WTC11 (cell line): ENCODE data around the gene ACSS2. TPM values are rescaled to one million over a fixed set of nuclear protein-coding genes. Genes with fewer than 3 reads are reported as not detected.

Experiments used
- ATAC-seq: fragments of 200-7000 bp; cut with Tn5 transposase; 2 replicates; pipeline ENCODE4 v1.10.0; 2021; ENCODE audit warnings: mild to moderate bottlenecking, moderate library complexity
- CTCF ChIA-PET: fragments of 300-600 bp; sonication (Branson Sonifier 250); formaldehyde crosslinking; loops from one replicate; lab custom pipeline; 2021; ENCODE audit warnings: antibody characterized with exemption; lab: Charles Lee
- POLR2A ChIA-PET: fragments of 350-600 bp; sonication (Branson Sonifier 250); formaldehyde crosslinking; loops from one replicate; lab custom pipeline; 2021; ENCODE audit warnings: antibody characterized with exemption; lab: Charles Lee
- DNase-seq: peaks from one replicate; pipeline ENCODE4 v3.0.0; 2021; ENCODE audit warnings: low spot score
- H3K27ac Mint-ChIP-seq: 2 replicates; pipeline ENCODE4 v1.8.0; 2021; ENCODE audit warnings: mixed read lengths
- H3K27me3 Mint-ChIP-seq: 2 replicates; pipeline ENCODE4 v1.8.0; 2021; ENCODE audit warnings: low read depth, mild to moderate bottlenecking, moderate library complexity, mixed read lengths
- H3K36me3 Mint-ChIP-seq: 2 replicates; pipeline ENCODE4 v1.8.0; 2021; ENCODE audit warnings: mixed read lengths
- H3K4me1 Mint-ChIP-seq: 2 replicates; pipeline ENCODE4 v1.8.0; 2022; ENCODE audit warnings: mixed read lengths
- H3K4me3 Mint-ChIP-seq: 2 replicates; pipeline ENCODE4 v1.8.0; 2021; ENCODE audit warnings: mild to moderate bottlenecking, moderate library complexity, mixed read lengths
- H3K9me3 Mint-ChIP-seq: 2 replicates; pipeline ENCODE4 v1.8.0; 2021; ENCODE audit warnings: mixed read lengths
- ELF4 ChIP-seq: sonication (generic); formaldehyde crosslinking; IDR thresholded peaks from 2 replicates; pipeline ENCODE4 v1.8.1; 2022; ENCODE audit warnings: low read depth, mild to moderate bottlenecking, moderate library complexity, missing genetic modification reagents
- FOXK1 ChIP-seq: sonication (generic); formaldehyde crosslinking; IDR thresholded peaks from 2 replicates; pipeline ENCODE4 v1.8.0; 2022; ENCODE audit warnings: mild to moderate bottlenecking, moderate library complexity, missing genetic modification reagents
- FOXP1 ChIP-seq: sonication (generic); formaldehyde crosslinking; IDR thresholded peaks from 2 replicates; pipeline ENCODE4 v1.8.0; 2022; ENCODE audit warnings: missing genetic modification reagents, mild to moderate bottlenecking, moderate library complexity, borderline replicate concordance
- GABPB1 ChIP-seq: sonication (generic); formaldehyde crosslinking; IDR thresholded peaks from 2 replicates; pipeline ENCODE4 v1.8.1; 2023; ENCODE audit warnings: mild to moderate bottlenecking, missing genetic modification reagents
- NR3C1 ChIP-seq: sonication (generic); formaldehyde crosslinking; conservative IDR thresholded peaks from 2 replicates; pipeline ENCODE4 v1.8.1; 2023; ENCODE audit warnings: low read depth, mild to moderate bottlenecking, missing genetic modification reagents
- SMAD4 ChIP-seq: sonication (generic); formaldehyde crosslinking; IDR thresholded peaks from 2 replicates; pipeline ENCODE4 v1.8.0; 2022; ENCODE audit warnings: mild to moderate bottlenecking, missing genetic modification reagents
- TEAD1 ChIP-seq: sonication (generic); formaldehyde crosslinking; IDR thresholded peaks from 2 replicates; pipeline ENCODE4 v1.8.0; 2022; ENCODE audit warnings: mild to moderate bottlenecking, missing genetic modification reagents
- ZBTB21 ChIP-seq: sonication (generic); formaldehyde crosslinking; IDR thresholded peaks from 2 replicates; pipeline ENCODE4 v1.8.1; 2023; ENCODE audit warnings: mild to moderate bottlenecking, missing genetic modification reagents, borderline replicate concordance
- ZNF138 ChIP-seq: sonication (generic); formaldehyde crosslinking; conservative IDR thresholded peaks from 2 replicates; pipeline ENCODE4 v1.8.1; 2022; ENCODE audit warnings: mild to moderate bottlenecking, moderate library complexity, missing genetic modification reagents
- ZNF317 ChIP-seq: sonication (generic); formaldehyde crosslinking; IDR thresholded peaks from 2 replicates; pipeline ENCODE4 v1.8.1; 2023; ENCODE audit warnings: low read depth, mild to moderate bottlenecking, moderate library complexity, missing genetic modification reagents, borderline replicate concordance
- ZNF671 ChIP-seq: fragments of 250-450 bp; sonication (Bioruptor Pico); IDR thresholded peaks from 2 replicates; pipeline ENCODE4 v1.8.0; 2021; ENCODE audit warnings: mild to moderate bottlenecking
- total RNA-seq: library from RNA; stranded (reverse); gene quantifications from 3 replicates; pipeline ENCODE4 v1.2.3, GENCODE V29; 2021
- TF ChIP-seq, protein P1 (sequence below): sonication (generic); formaldehyde crosslinking; IDR thresholded peaks from 2 replicates; pipeline ENCODE4 v1.8.0; 2022; ENCODE audit warnings: mild to moderate bottlenecking, missing genetic modification reagents
- TF ChIP-seq, protein P2 (sequence below): sonication (generic); formaldehyde crosslinking; IDR thresholded peaks from 2 replicates; pipeline ENCODE4 v1.8.1; 2022; ENCODE audit warnings: low read depth, missing genetic modification reagents, borderline replicate concordance
- TF ChIP-seq, protein P3 (sequence below): sonication (generic); formaldehyde crosslinking; IDR thresholded peaks from 2 replicates; pipeline ENCODE4 v1.8.1; 2022; ENCODE audit warnings: mild to moderate bottlenecking, missing genetic modification reagents, moderate library complexity, borderline replicate concordance
- TF ChIP-seq, protein P4 (sequence below): sonication (generic); formaldehyde crosslinking; IDR thresholded peaks from 2 replicates; pipeline ENCODE4 v1.8.0; 2022; ENCODE audit warnings: mild to moderate bottlenecking, missing genetic modification reagents
- TF ChIP-seq, protein P5 (sequence below): sonication (generic); formaldehyde crosslinking; IDR thresholded peaks from 2 replicates; pipeline ENCODE4 v1.8.1; 2022; ENCODE audit warnings: low read depth, mild to moderate bottlenecking, moderate library complexity, missing genetic modification reagents, borderline replicate concordance
- TF ChIP-seq, protein P6 (sequence below): sonication (generic); formaldehyde crosslinking; IDR thresholded peaks from 2 replicates; pipeline ENCODE4 v1.8.1; 2023; ENCODE audit warnings: mild to moderate bottlenecking, missing genetic modification reagents, moderate library complexity
- TF ChIP-seq, protein P7 (sequence below): fragments of 250-450 bp; sonication (Bioruptor Pico); conservative IDR thresholded peaks from 2 replicates; pipeline ENCODE4 v1.9.0; 2021; ENCODE audit warnings: mild to moderate bottlenecking
- TF ChIP-seq, protein P8 (sequence below): sonication (generic); formaldehyde crosslinking; IDR thresholded peaks from 2 replicates; pipeline ENCODE4 v1.8.0; 2022; ENCODE audit warnings: mild to moderate bottlenecking, missing genetic modification reagents
- TF ChIP-seq, protein P9 (sequence below): sonication (generic); formaldehyde crosslinking; IDR thresholded peaks from 2 replicates; pipeline ENCODE4 v1.8.1; 2023; ENCODE audit warnings: mild to moderate bottlenecking, moderate library complexity, missing genetic modification reagents

ACSS2 gene
- total RNA-seq, 1 experiment from 2014 or later = 28.9 TPM

DNA sequence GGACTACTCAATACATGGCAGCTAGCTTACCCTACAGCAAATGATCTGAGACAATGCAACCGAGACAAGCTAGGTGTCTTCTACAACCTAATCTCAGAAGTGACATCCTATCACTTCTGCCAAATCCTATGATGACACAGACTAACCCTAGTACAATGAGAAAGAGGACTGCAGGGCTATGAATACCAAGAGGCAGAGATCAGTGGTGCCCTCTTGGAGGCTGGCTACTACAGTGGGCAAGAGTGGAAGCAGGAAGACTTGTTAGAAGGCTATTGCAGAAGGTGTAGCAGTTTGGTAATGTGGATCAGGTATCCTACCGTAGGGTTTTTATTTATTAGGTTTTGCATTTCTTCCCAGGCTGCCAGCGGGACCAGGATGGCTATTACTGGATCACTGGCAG lies 48.9 kb downstream of the ACSS2 start:
- POLR2A ChIA-PET = no interaction called here
- no peak overlapping the region for H3K27ac Mint-ChIP-seq

More for the DNA sequence above, 48.9 kb downstream of the ACSS2 start:
- H3K36me3 Mint-ChIP-seq = peaks cover 42% of the 10 kb centered on the region
- H3K4me3 Mint-ChIP-seq = no peak overlapping the region
- TF ChIP-seq, protein P1, sequence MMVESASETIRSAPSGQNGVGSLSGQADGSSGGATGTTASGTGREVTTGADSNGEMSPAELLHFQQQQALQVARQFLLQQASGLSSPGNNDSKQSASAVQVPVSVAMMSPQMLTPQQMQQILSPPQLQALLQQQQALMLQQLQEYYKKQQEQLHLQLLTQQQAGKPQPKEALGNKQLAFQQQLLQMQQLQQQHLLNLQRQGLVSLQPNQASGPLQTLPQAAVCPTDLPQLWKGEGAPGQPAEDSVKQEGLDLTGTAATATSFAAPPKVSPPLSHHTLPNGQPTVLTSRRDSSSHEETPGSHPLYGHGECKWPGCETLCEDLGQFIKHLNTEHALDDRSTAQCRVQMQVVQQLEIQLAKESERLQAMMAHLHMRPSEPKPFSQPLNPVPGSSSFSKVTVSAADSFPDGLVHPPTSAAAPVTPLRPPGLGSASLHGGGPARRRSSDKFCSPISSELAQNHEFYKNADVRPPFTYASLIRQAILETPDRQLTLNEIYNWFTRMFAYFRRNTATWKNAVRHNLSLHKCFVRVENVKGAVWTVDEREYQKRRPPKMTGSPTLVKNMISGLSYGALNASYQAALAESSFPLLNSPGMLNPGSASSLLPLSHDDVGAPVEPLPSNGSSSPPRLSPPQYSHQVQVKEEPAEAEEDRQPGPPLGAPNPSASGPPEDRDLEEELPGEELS (CRISPR knock-in tag) = no peak
- no peak for TF ChIP-seq ZBTB21
- TF ChIP-seq ZNF138 (CRISPR knock-in tag) = no peak
- TF ChIP-seq, protein P2, sequence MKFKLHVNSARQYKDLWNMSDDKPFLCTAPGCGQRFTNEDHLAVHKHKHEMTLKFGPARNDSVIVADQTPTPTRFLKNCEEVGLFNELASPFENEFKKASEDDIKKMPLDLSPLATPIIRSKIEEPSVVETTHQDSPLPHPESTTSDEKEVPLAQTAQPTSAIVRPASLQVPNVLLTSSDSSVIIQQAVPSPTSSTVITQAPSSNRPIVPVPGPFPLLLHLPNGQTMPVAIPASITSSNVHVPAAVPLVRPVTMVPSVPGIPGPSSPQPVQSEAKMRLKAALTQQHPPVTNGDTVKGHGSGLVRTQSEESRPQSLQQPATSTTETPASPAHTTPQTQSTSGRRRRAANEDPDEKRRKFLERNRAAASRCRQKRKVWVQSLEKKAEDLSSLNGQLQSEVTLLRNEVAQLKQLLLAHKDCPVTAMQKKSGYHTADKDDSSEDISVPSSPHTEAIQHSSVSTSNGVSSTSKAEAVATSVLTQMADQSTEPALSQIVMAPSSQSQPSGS (CRISPR knock-in tag) = no peak
- TF ChIP-seq, protein P3, sequence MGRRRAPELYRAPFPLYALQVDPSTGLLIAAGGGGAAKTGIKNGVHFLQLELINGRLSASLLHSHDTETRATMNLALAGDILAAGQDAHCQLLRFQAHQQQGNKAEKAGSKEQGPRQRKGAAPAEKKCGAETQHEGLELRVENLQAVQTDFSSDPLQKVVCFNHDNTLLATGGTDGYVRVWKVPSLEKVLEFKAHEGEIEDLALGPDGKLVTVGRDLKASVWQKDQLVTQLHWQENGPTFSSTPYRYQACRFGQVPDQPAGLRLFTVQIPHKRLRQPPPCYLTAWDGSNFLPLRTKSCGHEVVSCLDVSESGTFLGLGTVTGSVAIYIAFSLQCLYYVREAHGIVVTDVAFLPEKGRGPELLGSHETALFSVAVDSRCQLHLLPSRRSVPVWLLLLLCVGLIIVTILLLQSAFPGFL (CRISPR knock-in tag) = no peak
- no peak for TF ChIP-seq TEAD1 (CRISPR knock-in tag)
- TF ChIP-seq, protein P4, sequence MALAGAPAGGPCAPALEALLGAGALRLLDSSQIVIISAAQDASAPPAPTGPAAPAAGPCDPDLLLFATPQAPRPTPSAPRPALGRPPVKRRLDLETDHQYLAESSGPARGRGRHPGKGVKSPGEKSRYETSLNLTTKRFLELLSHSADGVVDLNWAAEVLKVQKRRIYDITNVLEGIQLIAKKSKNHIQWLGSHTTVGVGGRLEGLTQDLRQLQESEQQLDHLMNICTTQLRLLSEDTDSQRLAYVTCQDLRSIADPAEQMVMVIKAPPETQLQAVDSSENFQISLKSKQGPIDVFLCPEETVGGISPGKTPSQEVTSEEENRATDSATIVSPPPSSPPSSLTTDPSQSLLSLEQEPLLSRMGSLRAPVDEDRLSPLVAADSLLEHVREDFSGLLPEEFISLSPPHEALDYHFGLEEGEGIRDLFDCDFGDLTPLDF (CRISPR knock-in tag) = no peak
- TF ChIP-seq, protein P5, sequence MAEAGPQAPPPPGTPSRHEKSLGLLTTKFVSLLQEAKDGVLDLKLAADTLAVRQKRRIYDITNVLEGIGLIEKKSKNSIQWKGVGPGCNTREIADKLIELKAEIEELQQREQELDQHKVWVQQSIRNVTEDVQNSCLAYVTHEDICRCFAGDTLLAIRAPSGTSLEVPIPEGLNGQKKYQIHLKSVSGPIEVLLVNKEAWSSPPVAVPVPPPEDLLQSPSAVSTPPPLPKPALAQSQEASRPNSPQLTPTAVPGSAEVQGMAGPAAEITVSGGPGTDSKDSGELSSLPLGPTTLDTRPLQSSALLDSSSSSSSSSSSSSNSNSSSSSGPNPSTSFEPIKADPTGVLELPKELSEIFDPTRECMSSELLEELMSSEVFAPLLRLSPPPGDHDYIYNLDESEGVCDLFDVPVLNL (CRISPR knock-in tag) = no peak
- TF ChIP-seq, protein P6, sequence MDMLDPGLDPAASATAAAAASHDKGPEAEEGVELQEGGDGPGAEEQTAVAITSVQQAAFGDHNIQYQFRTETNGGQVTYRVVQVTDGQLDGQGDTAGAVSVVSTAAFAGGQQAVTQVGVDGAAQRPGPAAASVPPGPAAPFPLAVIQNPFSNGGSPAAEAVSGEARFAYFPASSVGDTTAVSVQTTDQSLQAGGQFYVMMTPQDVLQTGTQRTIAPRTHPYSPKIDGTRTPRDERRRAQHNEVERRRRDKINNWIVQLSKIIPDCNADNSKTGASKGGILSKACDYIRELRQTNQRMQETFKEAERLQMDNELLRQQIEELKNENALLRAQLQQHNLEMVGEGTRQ = no peak
- TF ChIP-seq ELF4 = no peak
- no peak for TF ChIP-seq NR3C1
- TF ChIP-seq GABPB1 (CRISPR knock-in tag) = no peak
- no peak for TF ChIP-seq FOXP1 (CRISPR knock-in tag)
- TF ChIP-seq ZNF317 (CRISPR knock-in tag) = no peak
- TF ChIP-seq, protein P7, sequence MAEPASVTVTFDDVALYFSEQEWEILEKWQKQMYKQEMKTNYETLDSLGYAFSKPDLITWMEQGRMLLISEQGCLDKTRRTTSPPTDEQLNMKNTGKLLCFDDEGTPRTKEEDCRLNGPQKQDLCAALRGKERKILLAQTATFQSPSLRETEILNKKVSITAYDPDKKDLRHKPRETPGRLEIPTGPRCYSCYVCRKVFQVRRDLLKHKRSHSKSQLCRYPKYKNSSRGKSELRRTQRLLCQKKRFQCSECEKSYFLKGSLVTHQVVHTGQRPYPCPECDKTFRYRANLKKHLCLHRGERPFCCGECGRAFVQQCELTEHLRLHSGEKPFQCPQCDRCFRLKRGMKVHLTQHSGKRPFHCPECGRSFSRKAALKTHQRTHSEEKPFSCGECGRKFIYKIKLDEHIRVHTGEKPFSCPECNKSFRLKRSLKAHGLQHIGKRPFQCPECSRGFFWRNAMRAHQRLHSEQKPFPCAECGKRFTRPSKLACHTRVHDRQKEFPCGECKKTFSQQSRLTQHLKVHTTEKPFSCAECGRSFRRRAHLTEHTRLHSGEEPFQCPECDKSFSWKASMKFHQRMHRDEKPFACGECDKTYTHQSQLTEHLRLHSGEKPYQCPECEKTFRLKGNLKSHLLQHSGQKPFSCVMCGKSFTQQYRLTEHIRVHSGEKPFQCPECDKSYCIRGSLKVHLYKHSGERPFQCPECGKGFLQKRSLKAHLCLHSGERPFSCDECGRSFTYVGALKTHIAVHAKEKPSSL (CRISPR knock-in tag) = no peak
- TF ChIP-seq, protein P8, sequence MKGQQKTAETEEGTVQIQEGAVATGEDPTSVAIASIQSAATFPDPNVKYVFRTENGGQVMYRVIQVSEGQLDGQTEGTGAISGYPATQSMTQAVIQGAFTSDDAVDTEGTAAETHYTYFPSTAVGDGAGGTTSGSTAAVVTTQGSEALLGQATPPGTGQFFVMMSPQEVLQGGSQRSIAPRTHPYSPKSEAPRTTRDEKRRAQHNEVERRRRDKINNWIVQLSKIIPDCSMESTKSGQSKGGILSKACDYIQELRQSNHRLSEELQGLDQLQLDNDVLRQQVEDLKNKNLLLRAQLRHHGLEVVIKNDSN = no peak
- TF ChIP-seq, protein P9, sequence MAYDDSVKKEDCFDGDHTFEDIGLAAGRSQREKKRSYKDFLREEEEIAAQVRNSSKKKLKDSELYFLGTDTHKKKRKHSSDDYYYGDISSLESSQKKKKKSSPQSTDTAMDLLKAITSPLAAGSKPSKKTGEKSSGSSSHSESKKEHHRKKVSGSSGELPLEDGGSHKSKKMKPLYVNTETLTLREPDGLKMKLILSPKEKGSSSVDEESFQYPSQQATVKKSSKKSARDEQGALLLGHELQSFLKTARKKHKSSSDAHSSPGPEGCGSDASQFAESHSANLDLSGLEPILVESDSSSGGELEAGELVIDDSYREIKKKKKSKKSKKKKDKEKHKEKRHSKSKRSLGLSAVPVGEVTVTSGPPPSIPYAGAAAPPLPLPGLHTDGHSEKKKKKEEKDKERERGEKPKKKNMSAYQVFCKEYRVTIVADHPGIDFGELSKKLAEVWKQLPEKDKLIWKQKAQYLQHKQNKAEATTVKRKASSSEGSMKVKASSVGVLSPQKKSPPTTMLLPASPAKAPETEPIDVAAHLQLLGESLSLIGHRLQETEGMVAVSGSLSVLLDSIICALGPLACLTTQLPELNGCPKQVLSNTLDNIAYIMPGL = no peak
- no peak for TF ChIP-seq SMAD4 (CRISPR knock-in tag)
- no peak for TF ChIP-seq FOXK1 (CRISPR knock-in tag)
- no peak for TF ChIP-seq ZNF671 (CRISPR knock-in tag)
- TF ChIP-seq, all 79 proteins: peak for 0
- Mint-ChIP-seq H3K9me3 (no peaks in the 10 kb centered on the region), H3K4me1 (no peaks in the 10 kb centered on the region), H3K27me3 (no peaks in the 10 kb centered on the region)
- CTCF ChIA-PET = no interaction called here
- ATAC-seq (no peak), DNase-seq (no peak)
